T-helper 1 cell (primary cell): Measurements from ENCODE around the gene IL17B.

ENCODE experiments used
- DNase-seq, 5 donors: peaks; one replicate each; pipeline ENCODE4 v3.0.0-alpha.2; 2012 to 2020

Gene IL17B

GRCh38 chr5:149355688-149356087, 23.4 kb downstream of the IL17B start:
- peak in 1 of 5 donors; percentile 20 for DNase-seq

- DNase-seq = no peak
Observed at GRCh38 chr5:149353911-149354310, 25.2 kb downstream of the IL17B start.

- DNase-seq = no peak
Observed at GRCh38 chr5:149352169-149352568, 26.9 kb downstream of the IL17B start.

GRCh38 chr5:149349382-149349781, 29.7 kb downstream of the IL17B start:
- DNase-seq = no peak

- peak in 1 of 5 donors; percentile 74 for DNase-seq
Observed at GRCh38 chr5:149348518-149348917, 30.6 kb downstream of the IL17B start.

GRCh38 chr5:149345892-149346222, 33.2 kb downstream of the IL17B start:
- DNase-seq = peak in 1 of 5 donors; percentile 53

- DNase-seq = peak; percentile 74 to 95 (median 78)
Observed at GRCh38 chr5:149345147-149345891, 33.8 kb downstream of the IL17B start, which contains the start of gene GRPEL2. Gene GRPEL2 (plus strand): TSS chr5:149345499. CDS start chr5:149345540, 41 bp downstream.

GRCh38 chr5:149344151-149344550, 34.9 kb downstream of the IL17B start:
- DNase-seq = no peak

GRCh38 chr5:149341876-149342275, 37.2 kb downstream of the IL17B start:
- DNase-seq = no peak

GRCh38 chr5:149340920-149341319, 38.2 kb downstream of the IL17B start:
- DNase-seq = no peak

- no peak for DNase-seq
Observed at GRCh38 chr5:149338364-149338763, 40.7 kb downstream of the IL17B start.

GRCh38 chr5:149337736-149338135, 41.4 kb downstream of the IL17B start:
- no peak for DNase-seq

- DNase-seq = no peak
Observed at GRCh38 chr5:149333711-149334443, 45.2 kb downstream of the IL17B start.

GRCh38 chr5:149328177-149328576, 50.9 kb downstream of the IL17B start:
- no peak for DNase-seq

GRCh38 chr5:149326611-149327010, 52.5 kb downstream of the IL17B start:
- DNase-seq = no peak

GRCh38 chr5:149325894-149326293, 53.2 kb downstream of the IL17B start:
- no peak for DNase-seq

- DNase-seq = no peak
Observed at GRCh38 chr5:149325166-149325735, 53.8 kb downstream of the IL17B start.

- DNase-seq = no peak
Observed at GRCh38 chr5:149324641-149325040, 54.5 kb downstream of the IL17B start.
